Neural cell (in vitro differentiated cells): ENCODE data around the gene MGAT5. TPM values are rescaled to one million over a fixed set of nuclear protein-coding genes. Genes with fewer than 3 reads are reported as not detected.

Source experiments
- H2AFZ ChIP-seq: fragments of 200-600, 300-800 bp; sonication (generic), shearing (Covaris generic); 2 replicates; pipeline ENCODE4 v1.6.0; 2014; ENCODE audit warnings: low read depth, mild to moderate bottlenecking, antibody characterized with exemption, low read length, moderate library complexity
- H3F3A ChIP-seq: fragments of 200-600 bp; shearing (Covaris generic); 2 replicates; pipeline ENCODE4 v1.6.1; 2016; ENCODE audit warnings: mild to moderate bottlenecking, moderate library complexity, mixed read lengths, antibody characterized with exemption, low read length; ENCODE audit not compliant: insufficient read depth, poor library complexity, severe bottlenecking
- H3K27ac ChIP-seq: fragments of 200-600, 300-800 bp; sonication (generic), shearing (Covaris generic); 2 replicates; pipeline ENCODE4 v1.5.1; 2014; ENCODE audit warnings: mild to moderate bottlenecking, low read length, moderate library complexity
- H3K27me3 ChIP-seq: fragments of 300-800, 200-600 bp; sonication (generic), shearing (Covaris generic); 2 replicates; pipeline ENCODE4 v1.6.0; 2014; ENCODE audit warnings: mild to moderate bottlenecking, low read depth, low read length, moderate library complexity; ENCODE audit not compliant: insufficient read depth
- H3K36me3 ChIP-seq: fragments of 300-800, 200-600 bp; sonication (generic), shearing (Covaris generic); 2 replicates; pipeline ENCODE4 v1.5.1; 2014; ENCODE audit warnings: mild to moderate bottlenecking, antibody characterized with exemption, low read length, moderate library complexity; ENCODE audit not compliant: insufficient read depth
- H3K4me2 ChIP-seq: fragments of 300-800, 200-600 bp; sonication (generic), shearing (Covaris generic); 2 replicates; pipeline ENCODE4 v1.6.0; 2014; ENCODE audit warnings: mild to moderate bottlenecking, low read length
- H3K4me3 ChIP-seq: fragments of 300-800, 200-600 bp; sonication (generic), shearing (Covaris generic); 2 replicates; pipeline ENCODE4 v1.5.1; 2014; ENCODE audit warnings: mild to moderate bottlenecking, low read length, moderate library complexity
- H3K79me2 ChIP-seq: fragments of 200-600 bp; shearing (Covaris generic); replicated peaks from 2 replicates; pipeline ENCODE4 v1.6.0; 2014; ENCODE audit warnings: mild to moderate bottlenecking, low read length, moderate library complexity; ENCODE audit not compliant: insufficient read depth
- H3K9ac ChIP-seq: fragments of 300-800, 200-600 bp; sonication (generic), shearing (Covaris generic); 2 replicates; pipeline ENCODE4 v1.6.1; 2016; ENCODE audit warnings: mild to moderate bottlenecking, low read length, mixed read lengths
- H3K9me2 ChIP-seq: fragments of 200-600 bp; shearing (Covaris generic); 2 replicates; pipeline ENCODE4 v1.6.1; 2016; ENCODE audit warnings: mild to moderate bottlenecking, low read length, mixed read lengths; ENCODE audit not compliant: insufficient read depth
- H3K9me3 ChIP-seq: fragments of 200-600, 300-800 bp; sonication (generic), shearing (Covaris generic); 2 replicates; pipeline ENCODE4 v1.6.1; 2016; ENCODE audit warnings: mild to moderate bottlenecking, mixed run types, low read length, moderate library complexity, mixed read lengths
- H4K20me1 ChIP-seq: fragments of 200-600 bp; shearing (Covaris generic); 2 replicates; pipeline ENCODE4 v1.6.1; 2016; ENCODE audit warnings: mild to moderate bottlenecking, mixed run types; ENCODE audit not compliant: insufficient read depth
- CTCF ChIP-seq: fragments of 450-650 bp; IDR thresholded peaks from 2 replicates; pipeline ENCODE4 v1.5.1; 2014; ENCODE audit warnings: antibody characterized with exemption, mild to moderate bottlenecking, moderate library complexity; ENCODE audit not compliant: poor library complexity, severe bottlenecking
- EP300 ChIP-seq: fragments of 450-650 bp; conservative IDR thresholded peaks from 2 replicates; pipeline ENCODE4 v1.6.1; 2014; ENCODE audit warnings: antibody characterized with exemption, mild to moderate bottlenecking, moderate library complexity; ENCODE audit not compliant: poor library complexity, severe bottlenecking
- EZH2 ChIP-seq: fragments of 200-600, 300-800 bp; shearing (Covaris generic), sonication (generic); IDR thresholded peaks from 2 replicates; pipeline ENCODE4 v1.6.1; 2014; ENCODE audit warnings: antibody characterized with exemption, low read length, borderline replicate concordance, mild to moderate bottlenecking; ENCODE audit not compliant: insufficient read depth, poor library complexity, severe bottlenecking
- MXI1 ChIP-seq: fragments of 450-650 bp; conservative IDR thresholded peaks from 2 replicates; pipeline ENCODE4 v1.6.1; 2014; ENCODE audit warnings: antibody characterized with exemption, mild to moderate bottlenecking; ENCODE audit not compliant: poor library complexity, severe bottlenecking
- POLR2AphosphoS5 ChIP-seq: IDR thresholded peaks from 2 replicates; pipeline ENCODE4 v1.6.1; 2012
- RAD21 ChIP-seq: fragments of 450-650 bp; conservative IDR thresholded peaks from 2 replicates; pipeline ENCODE4 v1.6.1; 2014; ENCODE audit warnings: antibody characterized with exemption, mild to moderate bottlenecking, moderate library complexity
- REST ChIP-seq: IDR thresholded peaks from 2 replicates; pipeline ENCODE4 v1.6.1; 2012; ENCODE audit warnings: borderline replicate concordance
- SMC3 ChIP-seq: fragments of 450-650 bp; conservative IDR thresholded peaks from 2 replicates; pipeline ENCODE4 v1.6.1; 2014; ENCODE audit warnings: antibody characterized with exemption, mild to moderate bottlenecking, moderate library complexity; ENCODE audit not compliant: poor library complexity
- TAF1 ChIP-seq: IDR thresholded peaks from 2 replicates; pipeline ENCODE4 v1.6.1; 2012; ENCODE audit warnings: low read depth
- polyA minus RNA-seq: library from RNA; depleted of rRNA, polyadenylated mRNA; stranded (reverse); fragments of >200 nt; gene quantifications from 2 replicates; pipeline ENCODE4 v1.2.3, GENCODE V29; 2014
- polyA plus RNA-seq: library from polyadenylated mRNA; depleted of rRNA; stranded (reverse); fragments of >200 nt; gene quantifications from 2 replicates; pipeline ENCODE4 v1.2.3, GENCODE V29; 2014

Gene MGAT5
- 40.9 and 42.1 TPM in 2 replicates for polyA plus RNA-seq
- polyA minus RNA-seq = 124 and 128 TPM in 2 replicates

GRCh38 chr2:134253804-134254203 lies at the start of gene MGAT5:
MGAT5 (plus strand) TSS chr2:134254072; CDS start chr2:134254404, 332 bp downstream.
- TF ChIP-seq REST (no peak), EP300 (no peak), CTCF (no peak), EZH2 (no peak), MXI1 (no peak), TAF1 (no peak), RAD21 (no peak), SMC3 (no peak), POLR2AphosphoS5 (no peak)
- no peak within 1 kb of the TSS for H3K9ac ChIP-seq
- no peaks in the 10 kb centered on the region for H3K79me2 ChIP-seq
- H3K27ac ChIP-seq = no peak within 1 kb of the TSS
- no peaks in the 10 kb centered on the region for H4K20me1 ChIP-seq
- H3K4me2 ChIP-seq = no peak within 1 kb of the TSS
- no peaks in the 10 kb centered on the region for H3K9me2 ChIP-seq
- no peaks in the 10 kb centered on the region for H3K9me3 ChIP-seq
- no peaks in the 10 kb centered on the region for H3F3A ChIP-seq
- no peak within 1 kb of the TSS for H3K4me3 ChIP-seq
- no peaks in the 10 kb centered on the region for H3K27me3 ChIP-seq
- no peak within 1 kb of the TSS for H2AFZ ChIP-seq
- H3K36me3 ChIP-seq = no peaks in the 10 kb centered on the region

GRCh38 chr2:134205087-134205486 lies 48.8 kb upstream of the MGAT5 start:
- Histone ChIP-seq H3K79me2 (no peaks in the 10 kb centered on the region), H3K4me3 (peak overlapping the region; percentile 57), H3K36me3 (no peaks in the 10 kb centered on the region), H3F3A (peaks cover 20% of the 10 kb centered on the region), H3K27ac (peak overlapping the region; percentile 94), H3K9me3 (no peaks in the 10 kb centered on the region), H3K4me2 (peak overlapping the region; percentile 64), H2AFZ (no peak overlapping the region), H3K27me3 (no peaks in the 10 kb centered on the region), H3K9ac (peak overlapping the region; percentile 65), H3K9me2 (no peaks in the 10 kb centered on the region), H4K20me1 (no peaks in the 10 kb centered on the region)
- TF ChIP-seq EP300 (peak; percentile 39), RAD21 (no peak)

GRCh38 chr2:134206031-134206430 lies 47.8 kb upstream of the MGAT5 start:
- H3K36me3 ChIP-seq = no peaks in the 10 kb centered on the region
- H3K4me3 ChIP-seq = peak overlapping the region; percentile 57
- peak; percentile 18 for TF ChIP-seq RAD21
- peak; percentile 87 for TF ChIP-seq EP300
- TF ChIP-seq CTCF = no peak
- no peak for TF ChIP-seq EZH2
- TF ChIP-seq SMC3 = no peak
- TF ChIP-seq POLR2AphosphoS5 = peak; percentile 82
- peak; percentile 89 for TF ChIP-seq REST
- TF ChIP-seq MXI1 = no peak
- no peak for TF ChIP-seq TAF1
- peak overlapping the region; percentile 65 for H3K9ac ChIP-seq
- H3K4me2 ChIP-seq = peak overlapping the region; percentile 64
- H3K27ac ChIP-seq = peak overlapping the region; percentile 94
- H3K9me2 ChIP-seq = no peaks in the 10 kb centered on the region
- H3K27me3 ChIP-seq = no peaks in the 10 kb centered on the region
- no peaks in the 10 kb centered on the region for H3K79me2 ChIP-seq
- H2AFZ ChIP-seq = no peak overlapping the region
- H4K20me1 ChIP-seq = no peaks in the 10 kb centered on the region
- H3K9me3 ChIP-seq = no peaks in the 10 kb centered on the region
- H3F3A ChIP-seq = peaks cover 20% of the 10 kb centered on the region
